Esophagus (tissue), 2 donors: ENCODE data around the gene E2F7. TPM values are rescaled to one million over a fixed set of nuclear protein-coding genes. Genes with fewer than 3 reads are reported as not detected.
"Not testable (repeated sequence)": the region's sequence is repeated elsewhere in the genome, so short reads cannot be mapped to it uniquely, and the experiment has no call there.

Experiments
- H3K27ac ChIP-seq, 2 donors: one replicate each; pipeline ENCODE4 v1.5.1; 2013; ENCODE audit warnings: low read depth in 2 of 2, mild to moderate bottlenecking in 2 of 2, inconsistent platforms in 1 of 2, low read length in 1 of 2, moderate library complexity in 1 of 2
- H3K27me3 ChIP-seq, 2 donors: one replicate each; pipeline ENCODE4 v1.6.1; 2013; ENCODE audit warnings: low read length in 2 of 2, control low read depth in 1 of 2, mild to moderate bottlenecking in 1 of 2; ENCODE audit not compliant: insufficient read depth in 2 of 2, control insufficient read depth in 1 of 2
- H3K36me3 ChIP-seq, 2 donors: one replicate each; pipeline ENCODE4 v1.6.1; 2013; ENCODE audit warnings: low read length in 1 of 2; ENCODE audit not compliant: control insufficient read depth in 2 of 2, insufficient read depth in 2 of 2
- H3K4me1 ChIP-seq, 2 donors: one replicate each; pipeline ENCODE4 v1.6.1; 2013; ENCODE audit warnings: low read length in 1 of 2; ENCODE audit not compliant: control insufficient read depth in 2 of 2, insufficient read depth in 2 of 2
- H3K4me3 ChIP-seq, 2 donors: one replicate each; pipeline ENCODE4 v1.5.1; 2013; ENCODE audit warnings: low read length in 2 of 2, mild to moderate bottlenecking in 2 of 2, low read depth in 1 of 2, moderate library complexity in 1 of 2
- H3K9me3 ChIP-seq, 2 donors: one replicate each; pipeline ENCODE4 v1.6.1; 2013; ENCODE audit warnings: mild to moderate bottlenecking in 2 of 2, low read depth in 1 of 2, low read length in 1 of 2, moderate library complexity in 1 of 2; ENCODE audit not compliant: control insufficient read depth in 2 of 2, insufficient read depth in 1 of 2
- WGBS, 2 donors: extraction: QIAGEN DNeasy Blood & Tissue Kit; methylation state at CpG; one replicate each; pipeline ENCODE4 v1.1.7; 2013; 5-methylcytosine and 5-hydroxymethylcytosine counted together
- polyA plus RNA-seq, 2 donors: library from polyadenylated mRNA; stranded (reverse); fragments of 200-250 nt; gene quantifications; one replicate each; pipeline ENCODE4 v1.2.3, GENCODE V29; 2013
- donor health status: healthy with polysubstance abuse.
- donor health status: Bipolar disorder and iron deficiency.

Gene E2F7
- polyA plus RNA-seq, 2 donors: 1.1 to 1.5 TPM

DNA sequence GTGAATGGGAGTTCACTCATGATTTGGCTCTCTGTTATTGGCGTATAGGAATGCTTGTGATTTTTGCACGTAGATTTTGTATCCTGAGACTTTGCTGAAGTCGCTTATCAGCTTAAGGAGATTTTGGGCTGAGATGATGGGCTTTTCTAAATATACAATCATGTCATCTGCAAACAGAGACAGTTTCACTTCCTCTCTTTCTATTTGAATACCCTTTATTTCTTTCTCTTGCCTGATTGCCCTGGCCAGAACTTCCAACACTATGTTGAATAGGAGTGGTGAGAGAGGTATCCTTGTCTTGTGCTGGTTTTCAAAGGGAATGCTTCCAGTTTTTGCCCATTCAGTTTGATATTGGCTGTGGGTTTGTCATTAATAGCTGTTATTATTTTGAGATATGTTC lies 26.9 kb upstream of the E2F7 start:
- H3K4me1 ChIP-seq, H3K27me3 ChIP-seq, H3K4me3 ChIP-seq, H3K27ac ChIP-seq, H3K36me3 ChIP-seq, H3K9me3 ChIP-seq: not testable (repeated sequence)
- WGBS, 2 donors: 68 to 78% methylated on average over 3 of the region's 3 CpGs

DNA sequence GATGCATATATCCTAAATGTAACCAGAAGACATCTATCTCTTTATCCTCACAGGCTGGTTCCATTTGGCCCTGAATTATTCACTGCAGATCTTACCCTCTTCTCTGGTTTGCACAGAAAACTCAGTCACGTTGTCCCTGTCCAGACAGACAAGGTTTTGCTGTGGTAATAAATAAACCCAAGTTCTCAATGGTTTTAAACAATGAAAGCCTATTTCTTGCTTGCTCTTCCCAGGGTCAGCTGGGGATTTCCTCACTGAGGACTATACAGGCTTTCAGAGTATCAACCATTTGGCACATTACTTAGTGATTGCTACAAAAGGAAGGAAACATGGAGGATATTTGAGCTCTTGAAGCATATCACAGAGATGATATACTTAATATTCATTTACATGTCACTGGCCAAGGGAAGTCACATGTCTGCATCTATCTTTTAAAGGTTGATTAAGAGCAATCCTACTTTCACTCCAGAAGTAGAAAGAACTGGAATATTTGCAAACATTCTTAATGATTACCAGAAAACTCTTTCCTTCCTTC lies 24.4 kb upstream of the E2F7 start:
- Histone ChIP-seq H3K27ac (no peak overlapping the region), H3K27me3 (no peaks in the 10 kb centered on the region), H3K36me3 (no peaks in the 10 kb centered on the region), H3K9me3 (no peaks in the 10 kb centered on the region), H3K4me1 (no peaks in the 10 kb centered on the region), H3K4me3 (no peak overlapping the region)
- 26 to 30% methylated on average over 1 of the region's 1 CpG for WGBS, 2 donors

DNA sequence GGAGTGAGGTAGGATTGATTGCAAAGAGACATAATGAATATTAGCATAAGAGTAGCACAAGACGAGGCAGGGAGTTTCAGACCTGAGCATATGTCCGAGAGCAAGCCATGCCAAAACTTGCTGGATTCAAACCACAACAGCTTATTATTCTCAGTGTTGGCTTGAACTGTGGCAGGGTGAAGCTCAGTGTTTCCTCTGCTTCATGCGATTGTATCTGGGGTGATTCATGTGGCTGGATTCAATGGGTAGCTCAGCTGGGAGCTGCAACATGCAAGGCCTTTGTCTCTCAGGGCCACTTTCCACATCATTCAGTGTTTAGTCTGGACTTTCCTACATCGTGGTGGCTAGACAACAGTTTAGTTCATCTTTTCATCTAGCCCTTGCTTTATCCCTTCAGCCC lies 22.1 kb upstream of the E2F7 start:
- Histone ChIP-seq H3K27me3 (no peaks in the 10 kb centered on the region), H3K36me3 (no peaks in the 10 kb centered on the region), H3K27ac (no peak overlapping the region), H3K4me1 (no peaks in the 10 kb centered on the region), H3K9me3 (no peaks in the 10 kb centered on the region), H3K4me3 (no peak overlapping the region)
- 40 to 47% methylated on average over 4 of the region's 4 CpGs for WGBS, 2 donors

DNA sequence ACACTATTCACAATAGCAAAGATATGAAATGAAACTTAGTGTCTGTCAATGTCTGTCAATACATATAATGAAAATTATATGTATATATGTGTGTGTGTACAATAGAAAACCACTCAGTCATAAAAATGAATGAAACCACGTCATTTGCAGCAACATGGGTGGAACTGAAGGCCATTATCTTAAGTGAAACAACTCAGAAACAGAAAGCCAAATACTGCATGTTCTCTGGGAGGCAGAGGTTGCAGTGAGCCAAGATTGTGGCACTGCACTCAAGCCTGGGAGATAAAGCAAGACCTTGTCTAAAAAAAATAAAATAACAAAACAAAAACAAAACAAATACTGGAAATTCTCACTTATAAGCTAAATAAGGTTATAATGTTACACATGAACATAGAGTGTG lies 16.7 kb upstream of the E2F7 start:
- Histone ChIP-seq H3K27me3 (no peaks in the 10 kb centered on the region), H3K4me3 (no peak overlapping the region), H3K27ac (no peak overlapping the region), H3K9me3 (no peaks in the 10 kb centered on the region), H3K4me1 (no peaks in the 10 kb centered on the region), H3K36me3 (no peaks in the 10 kb centered on the region)
- 48 to 53% methylated on average over 1 of the region's 1 CpG for WGBS, 2 donors

DNA sequence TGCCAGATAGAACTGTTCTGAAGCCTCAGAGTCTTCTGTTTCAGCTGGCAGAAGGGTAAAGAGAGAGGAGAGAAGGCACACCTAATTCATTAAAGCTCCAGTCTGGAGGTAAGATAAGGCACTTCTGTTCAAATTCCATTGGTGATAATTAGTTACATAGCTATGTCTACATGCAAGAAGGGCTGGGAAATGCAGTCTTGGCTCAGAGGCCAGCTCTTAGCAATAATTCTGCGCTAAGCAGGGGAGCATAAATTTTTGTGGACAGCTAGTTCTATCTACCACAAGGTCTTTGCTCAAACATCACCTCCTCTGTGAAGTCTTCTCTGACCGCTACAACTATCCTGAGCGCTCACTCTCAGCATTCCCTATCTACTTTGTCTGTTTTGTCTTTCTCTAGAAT lies 14.3 kb upstream of the E2F7 start:
- H3K4me3 ChIP-seq: no peak overlapping the region
- no peaks in the 10 kb centered on the region for H3K4me1 ChIP-seq
- H3K9me3 ChIP-seq: no peaks in the 10 kb centered on the region
- H3K27me3 ChIP-seq: no peaks in the 10 kb centered on the region
- no peaks in the 10 kb centered on the region for H3K36me3 ChIP-seq
- no peak overlapping the region for H3K27ac ChIP-seq
- WGBS, 2 donors: 89 to 92% methylated on average over 3 of the region's 3 CpGs

DNA sequence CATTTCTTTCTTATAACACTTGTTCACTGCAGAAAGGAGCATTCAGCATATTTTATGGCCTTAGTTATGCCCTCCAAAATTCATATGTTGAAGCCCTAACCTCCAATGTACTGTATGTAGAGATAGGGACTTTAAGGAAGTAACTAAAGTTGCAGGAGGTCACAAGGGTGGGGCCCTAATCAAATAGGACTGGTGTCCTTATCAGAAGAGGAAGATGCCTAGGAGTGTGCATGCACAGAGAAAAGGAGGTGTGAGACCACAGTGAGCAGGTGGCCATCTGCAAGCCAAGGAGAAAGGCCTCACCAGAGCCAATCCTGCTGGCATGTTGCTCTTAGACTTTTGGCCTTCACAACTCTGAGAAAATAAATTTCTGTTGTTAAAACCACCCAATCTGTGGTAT lies 12.9 kb upstream of the E2F7 start:
- Histone ChIP-seq H3K4me1 (no peaks in the 10 kb centered on the region), H3K27ac (no peak overlapping the region), H3K9me3 (no peaks in the 10 kb centered on the region), H3K4me3 (no peak overlapping the region), H3K27me3 (no peaks in the 10 kb centered on the region), H3K36me3 (no peaks in the 10 kb centered on the region)

DNA sequence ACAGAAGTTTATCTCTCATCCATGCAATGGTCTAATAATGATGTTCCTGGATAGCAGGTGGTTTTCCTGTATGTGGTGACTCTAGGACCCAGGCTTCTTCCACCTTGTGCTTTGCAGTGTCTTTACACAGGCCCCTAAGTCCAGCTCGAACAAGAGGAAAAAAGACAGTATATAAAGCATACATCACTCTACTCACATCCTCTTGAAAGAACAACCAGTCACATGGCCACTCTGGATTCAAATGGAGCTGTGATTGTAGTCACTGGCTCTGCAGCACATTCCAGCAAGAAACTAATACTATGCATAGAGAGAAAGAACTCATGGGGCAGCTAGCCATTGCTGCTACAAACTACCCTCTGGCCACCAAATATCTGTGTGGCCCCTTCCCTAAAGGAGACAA lies 11.5 kb upstream of the E2F7 start:
- Histone ChIP-seq H3K4me3 (no peak overlapping the region), H3K27me3 (no peaks in the 10 kb centered on the region), H3K9me3 (no peaks in the 10 kb centered on the region), H3K4me1 (no peaks in the 10 kb centered on the region), H3K36me3 (no peaks in the 10 kb centered on the region), H3K27ac (no peak overlapping the region)
- 50 to 52% methylated on average over 1 of the region's 1 CpG for WGBS, 2 donors

GRCh38 chr12:77073894-77074293 lies 8.5 kb upstream of the E2F7 start:
- H3K27me3 ChIP-seq, H3K9me3 ChIP-seq, H3K4me3 ChIP-seq, H3K27ac ChIP-seq, H3K36me3 ChIP-seq, H3K4me1 ChIP-seq: not testable (repeated sequence)
- WGBS, 2 donors: 86 to 91% methylated on average over 5 of the region's 5 CpGs

DNA sequence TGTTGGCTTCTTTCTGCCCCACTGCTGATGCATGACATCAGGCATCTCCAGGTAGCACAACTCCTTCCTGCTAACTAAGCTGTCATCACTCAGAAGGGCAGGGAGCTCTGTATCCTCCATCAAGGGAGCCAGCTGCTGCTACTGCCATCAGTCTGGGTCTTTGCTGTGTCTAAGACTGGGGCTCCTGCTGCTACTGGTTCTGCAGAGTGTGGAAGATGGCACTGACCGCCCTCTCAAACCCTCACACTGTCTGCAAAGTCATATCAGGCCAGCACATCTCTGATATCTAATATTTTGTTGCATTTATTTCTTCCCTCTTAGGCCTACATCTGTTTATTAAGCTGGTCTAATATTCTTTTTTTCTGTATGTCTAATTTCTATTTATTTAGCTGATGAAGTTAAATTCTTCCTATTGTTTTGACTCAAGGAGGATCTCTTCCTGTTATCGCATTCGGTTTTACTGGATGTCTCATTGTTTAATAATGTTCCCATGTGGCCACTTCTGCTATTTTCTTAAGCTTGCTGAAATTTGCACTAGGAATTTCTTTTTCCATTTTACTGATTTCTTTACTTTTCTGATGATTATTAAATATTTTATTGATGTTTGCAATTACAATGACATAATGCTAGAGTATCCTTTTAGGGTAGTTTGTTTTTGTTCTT lies 7.6 kb upstream of the E2F7 start:
- Histone ChIP-seq H3K27me3 (no peaks in the 10 kb centered on the region), H3K36me3 (no peaks in the 10 kb centered on the region), H3K4me3 (no peak overlapping the region), H3K27ac (no peak overlapping the region), H3K9me3 (no peaks in the 10 kb centered on the region), H3K4me1 (no peaks in the 10 kb centered on the region)
- 85 to 94% methylated on average over 3 of the region's 3 CpGs for WGBS, 2 donors

DNA sequence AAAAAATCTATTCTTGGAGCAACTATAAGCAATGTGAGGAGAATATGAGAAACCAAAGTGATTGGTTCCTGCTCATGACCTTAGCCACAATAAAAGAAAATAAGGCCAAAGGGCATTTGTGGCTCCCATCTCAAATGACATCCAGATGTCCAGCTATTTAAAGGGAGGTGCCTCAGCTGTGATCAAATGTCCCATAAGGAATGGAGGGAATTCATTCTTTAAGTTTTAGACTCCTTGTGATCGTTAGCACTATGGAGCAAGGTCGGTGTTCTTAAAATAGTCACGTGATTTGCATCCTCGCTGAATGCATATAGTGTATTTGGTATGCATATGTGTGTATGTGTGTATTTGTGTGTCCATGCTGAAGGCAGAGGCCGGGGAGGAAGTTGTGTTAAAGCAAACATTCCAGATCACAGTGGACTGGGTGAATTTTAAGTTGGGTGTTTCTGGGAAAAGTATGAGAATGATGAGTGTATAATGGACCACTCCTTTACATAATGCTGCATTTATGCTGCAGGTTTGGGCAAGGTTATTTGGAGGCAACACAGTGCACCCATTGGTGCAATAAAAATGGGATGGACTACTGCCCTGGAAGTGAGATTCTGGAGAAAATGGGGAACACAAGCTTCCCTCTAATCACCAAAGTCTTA lies 5.6 kb upstream of the E2F7 start:
- H3K4me3 ChIP-seq: no peak overlapping the region
- no peaks in the 10 kb centered on the region for H3K9me3 ChIP-seq
- 88% methylated on average over 5 of the region's 5 CpGs for WGBS, 2 donors
- no peak overlapping the region for H3K27ac ChIP-seq
- H3K27me3 ChIP-seq: no peaks in the 10 kb centered on the region
- H3K36me3 ChIP-seq: no peaks in the 10 kb centered on the region
- H3K4me1 ChIP-seq: no peaks in the 10 kb centered on the region
